TTC549 (cell line): ENCODE measurements around the gene SLC6A4.
"Not testable (repeated sequence)": the region's sequence is repeated elsewhere in the genome, so short reads cannot be mapped to it uniquely, and the experiment has no call there.

ENCODE experiments used
- FAIRE-seq: peaks from 2 replicates; lab custom pipeline; 2012; peaks lifted over from hg19 to GRCh38; lab: Jason Lieb, UNC

The SLC6A4 gene

DNA sequence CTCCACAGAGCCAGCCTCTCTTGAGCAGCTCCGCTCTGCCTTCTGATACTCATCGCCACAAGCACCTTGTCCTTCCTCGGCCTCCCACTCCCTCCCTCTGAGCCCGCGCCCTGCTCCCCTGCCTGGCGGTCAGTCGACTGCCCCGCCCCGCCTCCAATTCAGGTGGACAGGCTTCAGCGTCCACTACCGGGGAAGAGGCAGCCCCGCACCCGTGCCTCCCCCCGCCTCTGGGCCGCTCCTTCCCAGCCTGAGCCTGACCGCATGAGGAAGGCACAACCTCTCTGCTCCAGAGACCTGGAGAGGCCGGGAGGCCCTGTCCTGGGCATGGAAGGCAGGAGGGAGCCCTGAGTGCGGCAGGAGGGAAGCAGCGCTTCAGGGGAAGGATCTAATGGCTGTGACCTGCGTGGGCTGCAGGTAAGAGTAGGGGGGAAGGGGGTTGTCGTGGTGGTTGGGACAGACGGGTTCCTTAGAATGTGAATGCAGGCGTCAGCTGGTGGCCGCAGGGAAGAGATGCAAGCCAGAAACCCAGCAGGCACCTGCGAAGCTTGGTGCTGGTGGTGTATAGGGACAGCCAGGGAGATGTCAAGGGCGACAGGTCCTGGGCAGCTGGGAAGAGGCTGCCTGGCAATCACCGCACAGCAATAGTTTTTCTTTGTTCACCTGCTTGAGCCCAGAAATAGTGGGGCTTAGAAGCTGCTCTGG is 3.0 kb upstream of the SLC6A4 start:
- FAIRE-seq = no peak

GRCh38 chr17:30238003-30238344 is 2.5 kb upstream of the SLC6A4 start:
- FAIRE-seq = no peak

GRCh38 chr17:30237296-30238002 is 2.0 kb upstream of the SLC6A4 start:
- no peak for FAIRE-seq

DNA sequence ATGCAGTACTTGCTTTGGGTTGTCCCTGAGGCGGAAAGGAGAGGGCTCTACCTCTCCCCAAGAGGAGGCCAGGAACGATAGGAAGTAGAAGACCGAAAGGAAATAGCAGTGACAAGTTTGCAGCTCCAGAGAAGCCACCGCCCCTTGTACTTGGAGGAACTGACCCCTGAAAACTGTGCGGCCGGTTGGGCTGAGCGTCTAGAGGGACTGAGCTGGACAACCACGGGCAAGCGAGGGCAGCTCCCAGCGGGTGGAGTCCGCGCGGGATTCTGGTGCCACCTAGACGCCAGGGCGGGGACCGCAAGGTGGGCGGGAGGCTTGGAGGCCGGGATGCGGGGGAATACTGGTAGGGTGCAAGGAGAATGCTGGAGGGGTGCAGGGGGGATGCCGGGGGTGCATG is 1.3 kb upstream of the SLC6A4 start:
- FAIRE-seq = no peak

- FAIRE-seq = no peak
Observed at GRCh38 chr17:30236297-30236624, 764 bp upstream of the SLC6A4 start.

DNA sequence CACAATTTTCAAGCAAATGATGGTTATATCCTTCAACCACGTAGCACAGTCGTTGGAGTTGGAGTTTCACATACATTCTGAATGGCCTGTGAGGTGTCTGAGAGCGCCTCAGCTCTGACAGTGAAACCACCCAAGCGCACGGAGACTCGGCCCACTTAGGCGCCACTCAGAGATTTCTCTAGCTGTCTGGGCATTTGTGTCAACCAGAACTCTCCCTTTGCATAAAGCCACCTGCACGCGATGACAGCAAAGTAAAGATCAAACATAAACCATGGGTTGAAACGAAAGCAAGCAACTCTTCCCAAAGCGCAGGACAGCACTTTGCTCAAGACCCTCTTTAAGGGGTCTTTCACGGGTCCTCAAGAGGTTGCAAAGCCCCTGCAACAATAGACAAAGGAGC is 533 bp downstream of the SLC6A4 start:
- FAIRE-seq = no peak

DNA sequence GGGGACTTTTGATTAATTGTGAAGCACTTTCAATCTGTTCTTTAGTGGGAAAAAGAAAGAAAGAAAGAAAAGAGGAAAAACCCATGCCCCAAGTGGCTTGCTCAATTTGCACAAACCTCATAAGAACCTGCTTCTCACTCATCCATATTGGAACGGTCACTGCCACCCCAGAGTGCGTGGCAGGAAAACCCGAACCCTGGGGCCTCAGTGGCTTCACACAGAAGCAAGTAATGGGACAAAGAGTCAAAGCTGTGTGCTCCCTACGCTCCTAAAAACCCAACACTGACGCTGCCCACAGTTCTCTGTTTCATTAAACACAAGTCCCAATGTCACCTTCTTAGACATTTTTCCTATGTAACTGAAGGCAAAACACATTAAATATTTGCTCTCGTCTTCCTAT is 1.2 kb downstream of the SLC6A4 start:
- no peak for FAIRE-seq

GRCh38 chr17:30232824-30233427 is 2.6 kb downstream of the SLC6A4 start:
- no peak for FAIRE-seq

GRCh38 chr17:30232015-30232823 is 3.3 kb downstream of the SLC6A4 start:
- no peak for FAIRE-seq

GRCh38 chr17:30230596-30231125 is 4.8 kb downstream of the SLC6A4 start:
- no peak for FAIRE-seq

GRCh38 chr17:30230009-30230408 is 5.5 kb downstream of the SLC6A4 start:
- not testable (repeated sequence) for FAIRE-seq

DNA sequence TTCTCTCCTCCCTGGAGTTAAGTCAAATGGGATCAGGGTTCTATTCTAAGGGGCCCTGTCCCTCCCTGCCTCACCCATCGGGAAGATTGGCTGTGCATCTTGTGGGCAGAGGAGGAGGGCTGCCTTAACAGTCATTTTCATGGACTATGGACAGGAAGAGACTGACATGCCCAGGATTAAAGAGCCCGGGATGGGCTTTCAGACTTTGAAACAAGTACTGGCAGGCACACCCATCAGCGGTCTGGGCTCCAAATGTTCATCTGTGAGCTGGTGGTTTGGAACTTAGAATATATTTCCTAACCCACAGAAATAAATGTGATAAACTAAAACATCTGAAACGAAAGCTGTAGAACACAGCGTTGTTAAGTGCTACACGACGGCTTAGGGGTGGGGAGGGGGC is 6.5 kb downstream of the SLC6A4 start:
- FAIRE-seq = no peak

GRCh38 chr17:30228011-30228410 is 7.5 kb downstream of the SLC6A4 start:
- no peak for FAIRE-seq

DNA sequence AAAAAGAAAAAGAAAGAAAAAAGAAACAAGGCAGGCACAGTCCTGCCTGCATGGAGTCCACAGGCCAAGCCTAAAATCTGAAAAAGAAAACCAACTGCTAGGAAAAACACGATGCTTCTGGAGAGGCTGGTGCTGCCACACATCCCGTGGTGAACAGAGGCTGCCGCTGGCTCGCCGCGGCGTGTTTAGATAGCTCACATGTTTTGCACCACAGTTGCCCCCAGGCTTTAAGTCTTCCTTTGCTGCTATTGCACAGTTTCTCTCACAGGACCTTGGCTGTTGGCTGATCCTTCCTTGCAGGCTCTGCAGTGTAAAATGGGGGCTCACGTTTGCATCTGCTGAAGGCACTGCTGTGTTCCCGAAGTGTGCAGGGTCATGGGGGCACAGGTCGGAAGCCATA is 8.6 kb downstream of the SLC6A4 start:
- no peak for FAIRE-seq

GRCh38 chr17:30225919-30226553 is 9.5 kb downstream of the SLC6A4 start:
- no peak for FAIRE-seq

DNA sequence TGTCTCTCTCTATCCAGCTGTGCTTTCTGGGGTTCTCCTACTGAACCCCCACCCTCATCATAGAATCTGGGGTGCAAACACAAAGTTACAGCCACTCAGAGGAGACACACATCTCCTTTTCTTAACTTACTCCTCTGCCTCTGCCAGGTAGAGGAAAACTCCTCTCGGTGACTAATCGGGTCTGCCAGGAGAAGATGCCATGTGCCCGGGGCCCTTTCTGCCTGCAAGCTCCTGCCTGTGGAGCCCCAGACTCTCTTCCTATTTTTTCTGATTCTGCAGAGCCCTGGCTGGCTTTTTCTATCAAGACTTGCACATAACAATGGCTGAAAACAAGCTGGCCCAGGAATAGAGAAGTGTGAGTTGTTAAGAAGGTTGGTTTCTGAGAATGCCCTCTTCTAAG is 10.4 kb downstream of the SLC6A4 start:
- no peak for FAIRE-seq

DNA sequence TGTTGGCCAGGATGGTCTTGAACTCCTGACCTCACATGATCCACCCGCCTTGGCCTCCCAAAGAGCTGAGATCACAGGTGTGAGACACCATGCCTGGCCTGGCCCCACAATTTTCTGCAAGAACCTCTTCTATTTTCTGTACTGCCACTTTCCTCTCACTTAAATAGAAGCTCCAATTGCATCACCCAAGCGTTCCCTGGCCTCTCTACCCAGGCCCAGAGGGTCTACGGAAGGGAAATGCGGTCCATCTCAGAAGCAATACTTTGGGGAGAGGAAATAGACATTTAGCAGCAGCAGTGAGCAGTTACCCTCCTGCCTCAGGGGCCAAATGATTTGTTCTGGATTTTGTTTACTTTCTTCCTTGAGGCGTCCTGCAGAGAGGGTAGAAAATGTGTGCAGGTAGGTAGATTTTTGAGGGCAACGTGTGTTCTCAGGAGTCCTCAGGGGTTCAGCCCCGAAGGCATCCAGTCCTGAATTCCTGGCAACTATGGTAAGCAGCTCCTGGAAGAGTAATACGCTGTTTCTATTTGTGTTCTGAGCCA is 11.0 kb downstream of the SLC6A4 start:
- FAIRE-seq = no peak

GRCh38 chr17:30222721-30223175 is 12.7 kb downstream of the SLC6A4 start:
- no peak for FAIRE-seq

- FAIRE-seq = no peak
Observed at GRCh38 chr17:30222251-30222650, 13.2 kb downstream of the SLC6A4 start.

DNA sequence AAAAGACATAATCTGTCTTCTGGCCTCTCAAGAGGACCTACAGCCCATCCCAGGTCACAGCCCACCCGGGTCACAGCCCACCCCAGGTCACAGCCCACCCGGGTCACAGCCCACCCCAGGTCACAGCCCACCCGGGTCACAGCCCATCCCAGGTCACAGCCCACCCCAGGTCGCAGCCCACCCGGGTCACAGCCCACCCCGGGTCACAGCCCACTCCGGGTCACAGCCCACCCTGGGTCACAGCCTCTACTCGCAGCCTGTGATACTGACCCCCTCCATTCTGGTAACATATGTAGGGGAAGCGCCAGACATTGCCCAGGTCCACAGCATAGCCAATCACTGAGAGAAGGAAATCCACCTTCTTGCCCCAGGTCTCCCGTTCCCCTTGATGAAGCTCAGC is 14.2 kb downstream of the SLC6A4 start:
- FAIRE-seq = no peak

DNA sequence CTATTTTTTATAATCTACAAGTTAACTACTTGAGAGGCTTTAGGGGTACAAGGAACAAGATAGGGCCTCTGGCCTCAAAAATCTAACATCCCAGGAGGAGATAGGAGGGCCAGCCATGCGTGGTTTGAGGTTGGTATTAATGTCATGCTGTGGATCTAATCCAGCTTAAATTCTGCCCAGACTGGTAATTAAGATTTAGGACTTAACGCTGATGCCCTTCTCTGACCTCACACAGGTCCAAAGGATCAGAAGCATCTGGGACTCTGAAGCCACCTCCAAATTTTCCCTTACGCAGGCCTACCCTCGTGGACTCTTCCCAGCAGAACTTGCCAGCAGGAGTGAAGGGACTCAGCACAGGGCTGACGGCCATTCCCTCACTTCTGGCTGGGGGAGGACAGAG is 15.1 kb downstream of the SLC6A4 start:
- FAIRE-seq = no peak

GRCh38 chr17:30219833-30220232 is 15.7 kb downstream of the SLC6A4 start:
- FAIRE-seq = no peak
